HepG2 (cell line): ENCODE data around the gene EPN2. TPM values are rescaled to one million over a fixed set of nuclear protein-coding genes. Genes with fewer than 3 reads are reported as not detected.

ENCODE experiments used
- ATAC-seq: fragments of 200-7000 bp; cut with Tn5 transposase; 3 replicates; pipeline ENCODE4 v1.9.1; 2020; ENCODE audit warnings: mild to moderate bottlenecking, moderate library complexity
- BruUV-seq: library from RNA; stranded (reverse); fragments of 400-500 nt; replicated peaks from 2 replicates; lab custom pipeline; 2021; lab: Mats Ljungman, UMichigan
- CTCF ChIA-PET: fragments of 300-600 bp; formaldehyde crosslinking; extraction: SDS; loops from one replicate; lab custom pipeline; 2021; ENCODE audit warnings: low total read pairs, inconsistent platforms, low intra/inter-chr PET ratio; lab: Yijun Ruan, JAX
- POLR2A ChIA-PET: fragments of 350-600 bp; sonication (Branson Sonifier 250); formaldehyde crosslinking; loops from one replicate; lab custom pipeline; 2020; ENCODE audit warnings: antibody characterized with exemption, inconsistent platforms; lab: Yijun Ruan, JAX
- DNase-seq: peaks from one replicate; pipeline ENCODE4 v3.0.0-alpha.2; 2015; ENCODE audit warnings: low spot score
- FAIRE-seq: peaks from 3 replicates; lab custom pipeline; 2011; peaks lifted over from hg19 to GRCh38; lab: Jason Lieb, UNC
- H2AFZ ChIP-seq: one replicate; pipeline ENCODE4 v1.6.1; 2011; ENCODE audit warnings: low read length, inconsistent platforms
- H3K27ac ChIP-seq: fragments of 300-600 bp; 3 replicates; pipeline ENCODE4 v1.8.0; 2011; ENCODE audit warnings: mixed run types, mild to moderate bottlenecking, mixed read lengths, low read length, inconsistent platforms; ENCODE audit not compliant: insufficient read depth; ENCODE audit errors: extremely low read length
- H3K27me3 ChIP-seq, 2 experiments: fragments of 200-600 bp in 1 of 2; 2 replicates in 1 of 2; 3 replicates in 1 of 2; pipeline versions ENCODE4 v1.6.0 to v1.8.0; 2011; ENCODE audit warnings: low read length in 2 of 2, mild to moderate bottlenecking in 2 of 2, moderate library complexity in 2 of 2, inconsistent platforms in 1 of 2; ENCODE audit not compliant: insufficient read depth in 2 of 2, control insufficient read depth in 1 of 2
- H3K36me3 ChIP-seq, 2 experiments: fragments of 200-600 bp in 1 of 2; replicated peaks in 1 of 2; 2 replicates in 1 of 2; 3 replicates in 1 of 2; pipeline versions ENCODE4 v1.5.1 to v1.8.0; 2011; ENCODE audit warnings: low read length in 2 of 2, inconsistent platforms in 1 of 2; ENCODE audit not compliant: insufficient read depth in 2 of 2, control insufficient read depth in 1 of 2
- H3K4me1 ChIP-seq: 2 replicates; pipeline ENCODE4 v1.5.1; 2012; ENCODE audit warnings: low read length, inconsistent platforms; ENCODE audit not compliant: insufficient read depth
- H3K4me2 ChIP-seq: 2 replicates; pipeline ENCODE4 v1.6.0; 2011; ENCODE audit warnings: low read depth, low read length, inconsistent platforms
- H3K4me3 ChIP-seq, 3 experiments: fragments of 200-600 bp in 1 of 3; sonication (generic), shearing (Covaris generic) in 1 of 3; replicated peaks in 1 of 3; 2 replicates each; pipeline ENCODE4 v1.5.1; 2011 to 2016; ENCODE audit warnings: low read length in 3 of 3, inconsistent platforms in 2 of 3, low read depth in 2 of 3, mild to moderate bottlenecking in 2 of 3, control low read depth in 1 of 3, mixed read lengths in 1 of 3; ENCODE audit not compliant: insufficient read depth in 1 of 3
- H3K79me2 ChIP-seq: one replicate; pipeline ENCODE4 v1.6.1; 2011; ENCODE audit warnings: low read length, inconsistent platforms; ENCODE audit not compliant: insufficient read depth
- H3K9ac ChIP-seq: 2 replicates; pipeline ENCODE4 v1.6.0; 2011; ENCODE audit warnings: mild to moderate bottlenecking, low read depth, low read length, inconsistent platforms; ENCODE audit not compliant: insufficient read depth
- H3K9me3 ChIP-seq: 2 replicates; pipeline ENCODE4 v1.5.1; 2012; ENCODE audit warnings: mild to moderate bottlenecking, low read length
- H4K20me1 ChIP-seq: 2 replicates; pipeline ENCODE4 v1.6.0; 2011; ENCODE audit warnings: inconsistent platforms, mild to moderate bottlenecking, low read length, moderate library complexity; ENCODE audit not compliant: insufficient read depth
- CEBPG ChIP-seq: IDR thresholded peaks from 2 replicates; pipeline ENCODE4 v1.6.1; 2016
- FOSL2 ChIP-seq: sonication (generic); formaldehyde crosslinking; IDR thresholded peaks from 2 replicates; pipeline ENCODE4 v1.4.0; 2020; ENCODE audit warnings: missing genetic modification reagents
- IKZF5 ChIP-seq: IDR thresholded peaks from 2 replicates; pipeline ENCODE4 v1.6.1; 2018; ENCODE audit warnings: missing genetic modification reagents, mild to moderate bottlenecking, missing compliant biosample characterization
- MYC ChIP-seq: sonication (generic); formaldehyde crosslinking; IDR thresholded peaks from 2 replicates; pipeline ENCODE4 v1.9.0; 2021; ENCODE audit warnings: missing genetic modification reagents, borderline replicate concordance
- PCBP1 ChIP-seq: fragments of 200-400 bp; formaldehyde crosslinking; IDR thresholded peaks from 2 replicates; pipeline ENCODE4 v1.6.1; 2017; ENCODE audit warnings: mild to moderate bottlenecking, low read depth, low read length, borderline replicate concordance
- REXO4 ChIP-seq: sonication (generic); formaldehyde crosslinking; IDR thresholded peaks from 2 replicates; pipeline ENCODE4 v1.8.0; 2022; ENCODE audit warnings: missing genetic modification reagents, mild to moderate bottlenecking, borderline replicate concordance
- ZNF225 ChIP-seq: sonication (generic); formaldehyde crosslinking; IDR thresholded peaks from 2 replicates; pipeline ENCODE4 v1.4.0; 2020; ENCODE audit warnings: mild to moderate bottlenecking, missing genetic modification reagents
- ZNF337 ChIP-seq: sonication (generic); formaldehyde crosslinking; IDR thresholded peaks from 2 replicates; pipeline ENCODE4 v1.5.1; 2020; ENCODE audit warnings: missing genetic modification reagents, low read depth, mild to moderate bottlenecking, borderline replicate concordance
- ZNF354B ChIP-seq: sonication (generic); formaldehyde crosslinking; IDR thresholded peaks from 2 replicates; pipeline ENCODE4 v1.8.0; 2022; ENCODE audit warnings: mild to moderate bottlenecking, missing genetic modification reagents
- ZNF619 ChIP-seq: sonication (generic); formaldehyde crosslinking; IDR thresholded peaks from 2 replicates; pipeline ENCODE4 v1.4.0; 2020; ENCODE audit warnings: mild to moderate bottlenecking, missing genetic modification reagents
- ZNF75D ChIP-seq: sonication (generic); formaldehyde crosslinking; IDR thresholded peaks from 2 replicates; pipeline ENCODE4 v1.8.1; 2023; ENCODE audit warnings: missing genetic modification reagents, mild to moderate bottlenecking, borderline replicate concordance
- ZSCAN12 ChIP-seq: sonication (generic); formaldehyde crosslinking; IDR thresholded peaks from 2 replicates; pipeline ENCODE4 v1.9.0; 2021; ENCODE audit warnings: mild to moderate bottlenecking, missing genetic modification reagents
- ZSCAN20 ChIP-seq: sonication (generic); formaldehyde crosslinking; IDR thresholded peaks from 2 replicates; pipeline ENCODE4 v1.4.0; 2020; ENCODE audit warnings: missing genetic modification reagents, mild to moderate bottlenecking, borderline replicate concordance
- ZSCAN25 ChIP-seq: sonication (generic); formaldehyde crosslinking; IDR thresholded peaks from 2 replicates; pipeline ENCODE4 v1.8.0; 2022; ENCODE audit warnings: mild to moderate bottlenecking, missing genetic modification reagents
- WGBS: methylation state at CpG from one replicate; pipeline ENCODE4 v1.1.6; 2017; ENCODE audit warnings: low lambda C conversion rate; 5-methylcytosine and 5-hydroxymethylcytosine counted together
- in situ Hi-C: cut with HindIII; loops from 2 replicates; pipeline ENCODE4 v1.10.0; 2017; ENCODE audit warnings: low pct_unique_long_range_greater_than_20kb; ENCODE audit not compliant: extremely low pct_ligation_motif_present
- intact Hi-C: fragments of 100-400 bp; cut with micrococcal nuclease; formaldehyde crosslinking; loops from one replicate; pipeline ENCODE4 v1.10.0; 2022; ENCODE audit not compliant: unreplicated experiment
- polyA plus RNA-seq, 8 experiments: library from polyadenylated mRNA; depleted of rRNA in 3 of 8; stranded (reverse) in 7 of 8; unstranded in 1 of 8; fragments of >200 nt; fragmentation: Illumina TruSeq in 4 of 8; extraction: Trizol in 4 of 8; gene quantifications; 2 replicates each; pipeline versions ENCODE4 v1.2.1 to v1.2.3, GENCODE V29; 2011 to 2016; ENCODE audit warnings: low read depth in 4 of 8, missing spikeins in 1 of 8, mixed read lengths in 1 of 8; ENCODE audit not compliant: insufficient read depth in 1 of 8
- total RNA-seq, 5 experiments: library from RNA; depleted of rRNA; stranded (reverse); fragments of >200 nt; fragmentation: Illumina TruSeq; extraction: Trizol; gene quantifications; 2 replicates each; pipeline ENCODE4 v1.2.3, GENCODE V29; 2016; ENCODE audit warnings: low read depth in 1 of 5
- TF ChIP-seq, protein P1 (sequence below): sonication (generic); formaldehyde crosslinking; IDR thresholded peaks from 2 replicates; pipeline ENCODE4 v1.4.0; 2020; ENCODE audit warnings: missing genetic modification reagents
- TF ChIP-seq, protein P2 (sequence below): sonication (generic); formaldehyde crosslinking; IDR thresholded peaks from 2 replicates; pipeline ENCODE4; 2020; ENCODE audit warnings: missing genetic modification reagents, mild to moderate bottlenecking, borderline replicate concordance

EPN2 gene
- total and polyA plus RNA-seq, 2 of the 13 experiments (the other 11 are each of a cell fraction or from before 2014, with no cell fraction given) = 7.8 to 19.2 TPM

DNA sequence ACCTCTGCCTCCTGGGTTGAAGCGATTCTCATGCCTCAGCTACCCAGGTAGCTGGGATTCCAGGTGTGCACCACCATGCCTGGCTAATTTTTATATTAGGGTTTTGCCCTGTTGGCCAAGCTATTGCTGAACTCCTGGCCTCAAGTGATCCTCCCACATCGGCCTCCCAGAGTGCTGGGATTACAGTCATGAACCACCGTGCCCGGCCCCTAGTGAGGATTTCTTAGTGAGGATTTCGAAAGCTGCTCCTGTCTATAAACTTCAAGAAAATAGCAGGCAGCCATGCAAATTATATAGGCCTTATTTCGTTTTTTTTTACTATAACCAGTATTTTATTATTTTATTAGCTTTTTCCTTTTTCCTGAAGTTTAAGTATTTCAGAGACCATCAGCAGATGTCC, 41.6 kb downstream of the EPN2 start:
- BruUV-seq = no TSS peak
- no peak for TF ChIP-seq ZSCAN20
- TF ChIP-seq ZNF75D (CRISPR knock-in tag) = no peak
- TF ChIP-seq, protein P1, sequence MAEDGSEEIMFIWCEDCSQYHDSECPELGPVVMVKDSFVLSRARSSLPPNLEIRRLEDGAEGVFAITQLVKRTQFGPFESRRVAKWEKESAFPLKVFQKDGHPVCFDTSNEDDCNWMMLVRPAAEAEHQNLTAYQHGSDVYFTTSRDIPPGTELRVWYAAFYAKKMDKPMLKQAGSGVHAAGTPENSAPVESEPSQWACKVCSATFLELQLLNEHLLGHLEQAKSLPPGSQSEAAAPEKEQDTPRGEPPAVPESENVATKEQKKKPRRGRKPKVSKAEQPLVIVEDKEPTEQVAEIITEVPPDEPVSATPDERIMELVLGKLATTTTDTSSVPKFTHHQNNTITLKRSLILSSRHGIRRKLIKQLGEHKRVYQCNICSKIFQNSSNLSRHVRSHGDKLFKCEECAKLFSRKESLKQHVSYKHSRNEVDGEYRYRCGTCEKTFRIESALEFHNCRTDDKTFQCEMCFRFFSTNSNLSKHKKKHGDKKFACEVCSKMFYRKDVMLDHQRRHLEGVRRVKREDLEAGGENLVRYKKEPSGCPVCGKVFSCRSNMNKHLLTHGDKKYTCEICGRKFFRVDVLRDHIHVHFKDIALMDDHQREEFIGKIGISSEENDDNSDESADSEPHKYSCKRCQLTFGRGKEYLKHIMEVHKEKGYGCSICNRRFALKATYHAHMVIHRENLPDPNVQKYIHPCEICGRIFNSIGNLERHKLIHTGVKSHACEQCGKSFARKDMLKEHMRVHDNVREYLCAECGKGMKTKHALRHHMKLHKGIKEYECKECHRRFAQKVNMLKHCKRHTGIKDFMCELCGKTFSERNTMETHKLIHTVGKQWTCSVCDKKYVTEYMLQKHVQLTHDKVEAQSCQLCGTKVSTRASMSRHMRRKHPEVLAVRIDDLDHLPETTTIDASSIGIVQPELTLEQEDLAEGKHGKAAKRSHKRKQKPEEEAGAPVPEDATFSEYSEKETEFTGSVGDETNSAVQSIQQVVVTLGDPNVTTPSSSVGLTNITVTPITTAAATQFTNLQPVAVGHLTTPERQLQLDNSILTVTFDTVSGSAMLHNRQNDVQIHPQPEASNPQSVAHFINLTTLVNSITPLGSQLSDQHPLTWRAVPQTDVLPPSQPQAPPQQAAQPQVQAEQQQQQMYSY (CRISPR knock-in tag) = no peak
- TF ChIP-seq ZNF354B (CRISPR knock-in tag) = no peak
- TF ChIP-seq ZNF619 (CRISPR knock-in tag) = no peak
- no peak for TF ChIP-seq ZNF337
- no peak for TF ChIP-seq ZSCAN25 (CRISPR knock-in tag)
- TF ChIP-seq ZNF225 (CRISPR knock-in tag) = no peak
- no peak for TF ChIP-seq REXO4 (CRISPR knock-in tag)
- TF ChIP-seq, protein P2, sequence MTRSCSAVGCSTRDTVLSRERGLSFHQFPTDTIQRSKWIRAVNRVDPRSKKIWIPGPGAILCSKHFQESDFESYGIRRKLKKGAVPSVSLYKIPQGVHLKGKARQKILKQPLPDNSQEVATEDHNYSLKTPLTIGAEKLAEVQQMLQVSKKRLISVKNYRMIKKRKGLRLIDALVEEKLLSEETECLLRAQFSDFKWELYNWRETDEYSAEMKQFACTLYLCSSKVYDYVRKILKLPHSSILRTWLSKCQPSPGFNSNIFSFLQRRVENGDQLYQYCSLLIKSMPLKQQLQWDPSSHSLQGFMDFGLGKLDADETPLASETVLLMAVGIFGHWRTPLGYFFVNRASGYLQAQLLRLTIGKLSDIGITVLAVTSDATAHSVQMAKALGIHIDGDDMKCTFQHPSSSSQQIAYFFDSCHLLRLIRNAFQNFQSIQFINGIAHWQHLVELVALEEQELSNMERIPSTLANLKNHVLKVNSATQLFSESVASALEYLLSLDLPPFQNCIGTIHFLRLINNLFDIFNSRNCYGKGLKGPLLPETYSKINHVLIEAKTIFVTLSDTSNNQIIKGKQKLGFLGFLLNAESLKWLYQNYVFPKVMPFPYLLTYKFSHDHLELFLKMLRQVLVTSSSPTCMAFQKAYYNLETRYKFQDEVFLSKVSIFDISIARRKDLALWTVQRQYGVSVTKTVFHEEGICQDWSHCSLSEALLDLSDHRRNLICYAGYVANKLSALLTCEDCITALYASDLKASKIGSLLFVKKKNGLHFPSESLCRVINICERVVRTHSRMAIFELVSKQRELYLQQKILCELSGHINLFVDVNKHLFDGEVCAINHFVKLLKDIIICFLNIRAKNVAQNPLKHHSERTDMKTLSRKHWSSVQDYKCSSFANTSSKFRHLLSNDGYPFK = no peak
- TF ChIP-seq MYC (CRISPR knock-in tag) = no peak
- TF ChIP-seq IKZF5 (CRISPR knock-in tag) = no peak
- no peak for TF ChIP-seq FOSL2 (CRISPR knock-in tag)
- no peak for TF ChIP-seq CEBPG (CRISPR knock-in tag)
- no peak for TF ChIP-seq PCBP1
- no peak for TF ChIP-seq ZSCAN12 (CRISPR knock-in tag)
- 91% methylated on average over 6 of the region's 6 CpGs for WGBS

More for the DNA sequence above, 41.6 kb downstream of the EPN2 start:
- Histone ChIP-seq H3K79me2 (no peaks in the 10 kb centered on the region), H3K4me2 (no peak overlapping the region), H3K9ac (no peak overlapping the region), H4K20me1 (no peaks in the 10 kb centered on the region), H3K27ac (no peak overlapping the region), H2AFZ (no peak overlapping the region), H3K27me3 (no peaks in the 10 kb centered on the region), H3K9me3 (no peaks in the 10 kb centered on the region), H3K36me3 (peaks cover 1 to 10% of the 10 kb centered on the region in 2 experiments; a peak in 2 of 5 replicates), H3K4me3 (no peak overlapping the region), H3K4me1 (peaks cover 11% of the 10 kb centered on the region)
- CTCF ChIA-PET = no interaction called here
- no peak for ATAC-seq
- in situ Hi-C loops (no loop called here), intact Hi-C loops (no loop called here)
- FAIRE-seq = no peak
- POLR2A ChIA-PET = no interaction called here
- no peak for DNase-seq
